ENCODE data around the gene MMP3. TPM values are rescaled to one million over a fixed set of nuclear protein-coding genes. Genes with fewer than 3 reads are reported as not detected.

Gene MMP3
- total RNA-seq, 1 experiment from 2014 or later: not detected

GRCh38 chr11:102850973-102851745 lies 7.8 kb upstream of the MMP3 start:
- TF ChIP-seq EZH2 (IDR thresholded peaks at IDR 0.05; ENCODE audit: low read depth) (no peak), CTCF (conservative IDR thresholded peaks at IDR 0.05) (no peak)
- Histone ChIP-seq H3K4me2 (peak overlapping the region; percentile 2; the same call in 1 of the 2 replicates), H2AFZ (no peak overlapping the region), H3K36me3 (ENCODE audit: low read depth) (no peaks in the 10 kb centered on the region), H4K20me1 (ENCODE audit: insufficient read depth) (no peaks in the 10 kb centered on the region), H3K27me3 (ENCODE audit: insufficient read depth, low read depth) (no peaks in the 10 kb centered on the region), H3K9me2 (ENCODE audit: insufficient read depth) (no peaks in the 10 kb centered on the region), H3K4me1 (replicated peaks; ENCODE audit: insufficient read depth) (peaks cover 36% of the 10 kb centered on the region), H3K9me3 (ENCODE audit: insufficient read depth, low read depth) (peaks cover 6% of the 10 kb centered on the region), H3K79me2 (ENCODE audit: low read depth) (no peaks in the 10 kb centered on the region), H3K4me3 (no peak overlapping the region), H3F3A (ENCODE audit: insufficient read depth, low read depth) (peaks cover 16% of the 10 kb centered on the region; the same call in 1 of the 2 replicates), H3K27ac (no peak overlapping the region)
- no TSS peak for BruUV-seq (replicated peaks)
- POLR2A ChIA-PET (ENCODE audit: unreplicated experiment): interaction anchor here (0.6 kb wide), 1 partner anchor 452 kb away, joined by 5 read pairs; no protein-coding TSS in a partner anchor
- CTCF ChIA-PET: interaction anchor here (0.6 kb wide), 1 partner anchor 90 kb away, joined by 3 read pairs; no protein-coding TSS in a partner anchor
- intact Hi-C loops (cut with micrococcal nuclease; ENCODE audit: unreplicated experiment): no loop called here
- DNase-seq: peak in 1 of 2 experiments; percentile 55

- H3K27ac ChIP-seq: peak overlapping the region; percentile 22; the same call in 1 of the 2 replicates
- H3K9me2 ChIP-seq (ENCODE audit: insufficient read depth): no peaks in the 10 kb centered on the region
- H3K4me3 ChIP-seq: no peak overlapping the region
- ChIA-PET POLR2A (ENCODE audit: unreplicated experiment) (no interaction called here), CTCF (interaction anchor here (0.6 kb wide), 1 partner anchor 77 kb away, joined by 3 read pairs; no protein-coding TSS in a partner anchor)
- intact Hi-C loops (cut with micrococcal nuclease; ENCODE audit: unreplicated experiment): no loop called here
- BruUV-seq (replicated peaks): no TSS peak
- peak in 1 of 2 experiments; percentile 68 for DNase-seq
- no peak for TF ChIP-seq CTCF (conservative IDR thresholded peaks at IDR 0.05)
- TF ChIP-seq EZH2 (IDR thresholded peaks at IDR 0.05; ENCODE audit: low read depth): no peak
- H3K36me3 ChIP-seq (ENCODE audit: low read depth): no peaks in the 10 kb centered on the region
- peaks cover 42% of the 10 kb centered on the region for H3K4me1 ChIP-seq (replicated peaks; ENCODE audit: insufficient read depth)
- peak overlapping the region; percentile 16 for H3K4me2 ChIP-seq
- H4K20me1 ChIP-seq (ENCODE audit: insufficient read depth): no peaks in the 10 kb centered on the region
- H2AFZ ChIP-seq: no peak overlapping the region
- H3K9me3 ChIP-seq (ENCODE audit: insufficient read depth, low read depth): peaks cover 6% of the 10 kb centered on the region
- no peaks in the 10 kb centered on the region for H3K27me3 ChIP-seq (ENCODE audit: insufficient read depth, low read depth)
- H3F3A ChIP-seq (ENCODE audit: insufficient read depth, low read depth): peaks cover 19% of the 10 kb centered on the region; the same call in 1 of the 2 replicates
- no peaks in the 10 kb centered on the region for H3K79me2 ChIP-seq (ENCODE audit: low read depth)
Measured at GRCh38 chr11:102849311-102849710, 5.9 kb upstream of the MMP3 start.

- CTCF ChIA-PET: no interaction called here
- H3K27ac ChIP-seq: no peak overlapping the region
- intact Hi-C loops (cut with micrococcal nuclease; ENCODE audit: unreplicated experiment): no loop called here
Measured at GRCh38 chr11:102846292-102846691, 2.9 kb upstream of the MMP3 start.

More at GRCh38 chr11:102846292-102846691, 2.9 kb upstream of the MMP3 start:
- peaks cover 37% of the 10 kb centered on the region for H3K4me1 ChIP-seq (replicated peaks; ENCODE audit: insufficient read depth)
- H3K79me2 ChIP-seq (ENCODE audit: low read depth): no peaks in the 10 kb centered on the region
- peak in 1 of 2 experiments; percentile 50 for DNase-seq
- no peak for TF ChIP-seq CTCF (conservative IDR thresholded peaks at IDR 0.05)
- no peak for TF ChIP-seq EZH2 (IDR thresholded peaks at IDR 0.05; ENCODE audit: low read depth)
- no peaks in the 10 kb centered on the region for H4K20me1 ChIP-seq (ENCODE audit: insufficient read depth)
- H3K9me2 ChIP-seq (ENCODE audit: insufficient read depth): no peaks in the 10 kb centered on the region
- POLR2A ChIA-PET (ENCODE audit: unreplicated experiment): no interaction called here
- BruUV-seq (replicated peaks): no TSS peak
- 0 out of 2 replicates have a peak overlapping the region, but pooled peaks have one; percentile 6 for H3K4me2 ChIP-seq
- H2AFZ ChIP-seq: no peak overlapping the region
- no peak overlapping the region for H3K4me3 ChIP-seq
- peaks cover 19% of the 10 kb centered on the region; the same call in 1 of the 2 replicates for H3F3A ChIP-seq (ENCODE audit: insufficient read depth, low read depth)
- peaks cover 6% of the 10 kb centered on the region for H3K9me3 ChIP-seq (ENCODE audit: insufficient read depth, low read depth)
- H3K36me3 ChIP-seq (ENCODE audit: low read depth): no peaks in the 10 kb centered on the region
- no peaks in the 10 kb centered on the region for H3K27me3 ChIP-seq (ENCODE audit: insufficient read depth, low read depth)

All from PC-9 (cell line).